ENCODE measurements around the gene SPOCD1. TPM values are rescaled to one million over a fixed set of nuclear protein-coding genes. Genes with fewer than 3 reads are reported as not detected.

Gene SPOCD1
- total RNA-seq, 1 donor from 2014 or later = not detected

DNA sequence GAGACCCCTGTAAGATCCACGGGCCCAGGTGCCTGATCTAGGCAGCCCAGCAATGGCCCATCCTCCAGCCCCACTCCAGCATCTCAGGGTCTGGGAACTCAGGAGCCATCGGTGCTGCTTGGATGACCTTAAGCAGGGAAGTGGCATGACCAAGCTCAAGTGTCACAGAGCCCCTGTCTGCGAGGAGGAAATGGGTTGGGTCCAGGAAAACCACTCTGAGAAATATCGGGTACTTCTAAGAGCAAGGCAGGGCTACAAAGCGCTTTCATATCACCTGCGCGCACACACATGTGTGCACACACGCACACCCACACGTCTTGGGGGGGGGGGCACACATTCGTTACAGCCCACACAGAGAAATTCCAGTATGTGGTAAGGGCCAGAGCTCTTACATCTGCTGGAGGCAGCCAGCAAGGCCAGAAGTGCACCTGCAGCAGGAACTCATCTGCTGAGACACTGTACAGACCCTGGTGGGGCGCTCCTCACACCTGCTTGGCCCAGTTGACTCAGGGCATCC, 32.6 kb upstream of the SPOCD1 start:
- H3K9me3 ChIP-seq (ENCODE audit: control insufficient read depth in 3 of 3, low read length in 3 of 3) = no peaks in the 10 kb centered on the region
- H3K4me3 ChIP-seq (ENCODE audit: low read length in 3 of 3) = no peak overlapping the region
- no peaks in the 10 kb centered on the region for H3K4me1 ChIP-seq (ENCODE audit: control insufficient read depth in 3 of 3, insufficient read depth in 3 of 3, low read length in 3 of 3)
- no peaks in the 10 kb centered on the region for H3K36me3 ChIP-seq (ENCODE audit: control insufficient read depth in 3 of 3, insufficient read depth in 3 of 3, low read length in 3 of 3)
- no peaks in the 10 kb centered on the region for H3K27me3 ChIP-seq (ENCODE audit: control insufficient read depth in 3 of 3, insufficient read depth in 3 of 3, low read length in 3 of 3)
- H3K9ac ChIP-seq (ENCODE audit: low read depth in 1 of 3, low read length in 3 of 3) = no peak overlapping the region
- H3K27ac ChIP-seq (ENCODE audit: low read depth, low read length) = no peak overlapping the region

DNA sequence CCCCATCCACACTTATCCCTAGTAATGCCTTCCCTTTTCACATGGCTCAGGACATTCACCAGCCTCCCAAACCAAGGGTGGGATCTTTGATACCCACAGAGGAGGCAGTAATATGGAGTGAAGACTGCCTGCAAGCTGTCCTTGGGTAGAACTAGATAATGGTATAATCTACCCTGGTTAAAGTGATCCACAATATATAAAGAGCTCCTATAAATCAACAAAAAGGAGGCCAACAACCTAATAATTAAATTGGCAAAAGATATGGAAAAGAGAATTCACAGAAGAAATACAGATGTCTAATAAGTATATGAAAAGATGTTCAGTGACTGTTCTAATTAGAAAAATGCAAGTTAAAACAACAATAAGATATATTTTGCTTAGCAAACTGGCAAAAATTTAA, 30.7 kb upstream of the SPOCD1 start:
- no peaks in the 10 kb centered on the region for H3K4me1 ChIP-seq (ENCODE audit: control insufficient read depth in 3 of 3, insufficient read depth in 3 of 3, low read length in 3 of 3)

DNA sequence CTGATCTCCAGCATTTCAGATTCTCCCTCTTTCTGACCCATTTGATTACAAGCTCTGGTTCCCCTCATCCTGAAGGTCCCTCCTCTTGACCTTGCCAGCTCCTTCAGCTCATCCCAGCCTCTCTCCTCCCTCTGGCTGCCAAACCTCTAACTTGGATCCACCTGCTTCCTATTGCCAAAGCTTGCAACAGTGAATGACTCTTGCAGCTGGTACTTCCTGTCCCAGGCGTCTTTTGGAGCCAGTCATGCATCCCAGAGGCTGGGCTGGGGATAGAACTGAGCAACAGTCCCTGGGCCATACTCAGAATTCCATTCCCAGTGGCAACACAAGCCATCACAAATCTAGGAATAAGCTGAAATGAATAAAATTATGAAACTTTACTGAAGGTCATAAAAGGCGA, 27.7 kb upstream of the SPOCD1 start:
- no peaks in the 10 kb centered on the region for H3K9me3 ChIP-seq (ENCODE audit: control insufficient read depth in 3 of 3, low read length in 3 of 3)
- no peak overlapping the region for H3K27ac ChIP-seq (ENCODE audit: low read depth, low read length)
- H3K4me3 ChIP-seq (ENCODE audit: low read length in 3 of 3) = no peak overlapping the region
- no peaks in the 10 kb centered on the region for H3K27me3 ChIP-seq (ENCODE audit: control insufficient read depth in 3 of 3, insufficient read depth in 3 of 3, low read length in 3 of 3)
- no peak overlapping the region for H3K9ac ChIP-seq (ENCODE audit: low read depth in 1 of 3, low read length in 3 of 3)
- H3K4me1 ChIP-seq (ENCODE audit: control insufficient read depth in 3 of 3, insufficient read depth in 3 of 3, low read length in 3 of 3) = no peaks in the 10 kb centered on the region
- no peaks in the 10 kb centered on the region for H3K36me3 ChIP-seq (ENCODE audit: control insufficient read depth in 3 of 3, insufficient read depth in 3 of 3, low read length in 3 of 3)

More for the DNA sequence above, 30.7 kb upstream of the SPOCD1 start:
- Histone ChIP-seq H3K9me3 (ENCODE audit: control insufficient read depth in 3 of 3, low read length in 3 of 3) (no peaks in the 10 kb centered on the region), H3K36me3 (ENCODE audit: control insufficient read depth in 3 of 3, insufficient read depth in 3 of 3, low read length in 3 of 3) (no peaks in the 10 kb centered on the region), H3K27me3 (ENCODE audit: control insufficient read depth in 3 of 3, insufficient read depth in 3 of 3, low read length in 3 of 3) (no peaks in the 10 kb centered on the region), H3K9ac (ENCODE audit: low read depth in 1 of 3, low read length in 3 of 3) (no peak overlapping the region), H3K4me3 (ENCODE audit: low read length in 3 of 3) (no peak overlapping the region), H3K27ac (ENCODE audit: low read depth, low read length) (no peak overlapping the region)

DNA sequence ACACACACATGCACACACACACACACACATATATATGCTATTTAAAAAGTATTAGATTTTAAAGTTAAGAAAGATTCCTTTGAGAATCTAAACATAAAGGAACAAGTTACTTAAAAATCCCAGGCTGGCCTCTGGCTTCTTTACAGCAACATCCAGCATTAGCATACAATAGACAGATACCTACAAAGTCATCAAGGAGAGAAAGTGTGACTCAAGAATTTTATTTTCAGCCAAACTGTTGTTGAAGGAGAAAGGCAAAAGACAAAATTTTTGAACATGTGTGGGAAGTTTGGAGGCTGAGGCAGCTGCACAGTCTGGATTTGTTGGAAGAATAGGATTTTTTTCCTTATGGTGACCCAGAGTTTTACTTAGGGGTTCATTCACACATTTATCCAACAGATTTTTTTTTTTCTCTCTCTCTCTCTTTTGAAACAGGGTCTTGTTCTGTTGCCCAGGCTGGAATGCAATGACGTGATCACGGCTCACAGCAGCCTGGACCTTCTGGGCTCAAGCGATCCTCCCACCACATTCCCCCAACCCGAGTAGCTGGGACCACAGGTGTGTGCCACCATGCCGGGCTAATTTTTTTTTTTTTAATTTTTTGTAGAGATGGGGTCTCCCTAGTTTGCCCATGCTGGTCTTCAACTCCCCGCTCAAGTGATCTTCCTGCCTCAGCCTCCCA, 24.0 kb upstream of the SPOCD1 start:
- Histone ChIP-seq H3K4me3 (ENCODE audit: low read length in 3 of 3) (no peak overlapping the region), H3K9me3 (ENCODE audit: control insufficient read depth in 3 of 3, low read length in 3 of 3) (no peaks in the 10 kb centered on the region)

DNA sequence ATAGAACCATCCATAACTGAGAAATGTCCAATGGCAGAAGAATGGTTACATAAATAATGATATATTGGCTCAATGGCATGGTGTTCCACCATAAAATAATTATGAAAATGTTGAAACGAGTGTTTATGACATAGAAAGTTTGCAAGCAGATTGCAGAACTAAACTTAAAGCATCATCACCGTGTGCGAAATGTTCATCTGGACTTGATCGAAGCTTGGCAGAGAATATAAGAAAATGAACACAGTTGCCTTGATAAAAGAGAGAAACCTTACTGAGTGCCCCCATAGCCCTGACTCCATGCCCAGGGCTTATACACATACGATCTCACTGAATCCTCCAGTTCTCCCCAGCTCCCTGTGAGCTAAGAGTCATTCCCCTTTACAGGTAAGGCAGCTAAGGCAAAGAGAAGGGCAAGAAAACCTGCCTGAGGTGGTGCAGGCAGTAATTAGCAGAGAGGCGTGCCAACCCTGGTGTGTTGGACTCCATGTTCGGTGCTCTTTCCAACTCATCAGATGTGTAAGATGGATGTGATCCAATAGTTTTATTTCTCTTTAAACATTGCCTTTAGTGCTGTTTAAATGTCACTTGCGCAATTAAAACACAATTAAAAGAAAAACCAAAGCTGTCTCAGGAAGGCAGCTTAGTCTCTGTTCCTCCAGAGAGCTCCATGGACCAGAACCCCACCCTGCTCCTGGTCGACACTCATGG, 21.8 kb upstream of the SPOCD1 start:
- Histone ChIP-seq H3K4me1 (ENCODE audit: control insufficient read depth in 3 of 3, insufficient read depth in 3 of 3, low read length in 3 of 3) (no peaks in the 10 kb centered on the region), H3K27me3 (ENCODE audit: control insufficient read depth in 3 of 3, insufficient read depth in 3 of 3, low read length in 3 of 3) (peaks cover 0 to 6% (median 0%) of the 10 kb centered on the region in 3 donors), H3K27ac (ENCODE audit: low read depth, low read length) (no peak overlapping the region), H3K9me3 (ENCODE audit: control insufficient read depth in 3 of 3, low read length in 3 of 3) (no peaks in the 10 kb centered on the region), H3K36me3 (ENCODE audit: control insufficient read depth in 3 of 3, insufficient read depth in 3 of 3, low read length in 3 of 3) (no peaks in the 10 kb centered on the region), H3K9ac (ENCODE audit: low read depth in 1 of 3, low read length in 3 of 3) (no peak overlapping the region), H3K4me3 (ENCODE audit: low read length in 3 of 3) (no peak overlapping the region)

More for the DNA sequence above, 24.0 kb upstream of the SPOCD1 start:
- H3K36me3 ChIP-seq (ENCODE audit: control insufficient read depth in 3 of 3, insufficient read depth in 3 of 3, low read length in 3 of 3) = no peaks in the 10 kb centered on the region
- no peaks in the 10 kb centered on the region for H3K4me1 ChIP-seq (ENCODE audit: control insufficient read depth in 3 of 3, insufficient read depth in 3 of 3, low read length in 3 of 3)
- H3K27me3 ChIP-seq (ENCODE audit: control insufficient read depth in 3 of 3, insufficient read depth in 3 of 3, low read length in 3 of 3) = peaks cover 0 to 3% (median 0%) of the 10 kb centered on the region in 3 donors
- H3K27ac ChIP-seq (ENCODE audit: low read depth, low read length) = no peak overlapping the region
- H3K9ac ChIP-seq (ENCODE audit: low read depth in 1 of 3, low read length in 3 of 3) = no peak overlapping the region

DNA sequence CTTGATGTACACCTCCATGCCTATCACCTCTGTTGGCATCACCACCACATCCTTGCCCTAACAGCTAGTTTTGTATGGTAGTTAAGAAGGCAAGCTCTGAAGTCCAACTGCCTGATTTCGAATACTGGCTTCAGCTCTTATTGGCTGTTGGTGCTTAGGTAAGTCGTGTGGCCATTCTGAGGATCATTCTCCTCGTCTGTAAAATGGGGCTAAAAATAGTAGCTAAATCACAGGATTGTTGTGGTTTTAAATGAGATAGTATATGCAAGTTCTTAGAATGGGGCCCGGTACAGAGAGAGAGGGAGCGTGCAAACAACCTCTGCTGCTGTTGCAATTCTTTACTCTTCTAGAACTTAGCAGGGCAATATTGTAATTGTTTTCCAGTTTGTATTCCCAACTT, 20.8 kb upstream of the SPOCD1 start:
- H3K27ac ChIP-seq (ENCODE audit: low read depth, low read length) = no peak overlapping the region
- peaks cover 0 to 6% (median 0%) of the 10 kb centered on the region in 3 donors for H3K27me3 ChIP-seq (ENCODE audit: control insufficient read depth in 3 of 3, insufficient read depth in 3 of 3, low read length in 3 of 3)
- no peak overlapping the region for H3K4me3 ChIP-seq (ENCODE audit: low read length in 3 of 3)
- no peak overlapping the region for H3K9ac ChIP-seq (ENCODE audit: low read depth in 1 of 3, low read length in 3 of 3)
- H3K36me3 ChIP-seq (ENCODE audit: control insufficient read depth in 3 of 3, insufficient read depth in 3 of 3, low read length in 3 of 3) = no peaks in the 10 kb centered on the region
- H3K9me3 ChIP-seq (ENCODE audit: control insufficient read depth in 3 of 3, low read length in 3 of 3) = no peaks in the 10 kb centered on the region
- H3K4me1 ChIP-seq (ENCODE audit: control insufficient read depth in 3 of 3, insufficient read depth in 3 of 3, low read length in 3 of 3) = no peaks in the 10 kb centered on the region

GRCh38 chr1:31835415-31835814, 19.6 kb upstream of the SPOCD1 start:
- no peak overlapping the region for H3K9ac ChIP-seq (ENCODE audit: low read depth in 1 of 3, low read length in 3 of 3)
- no peak overlapping the region for H3K27ac ChIP-seq (ENCODE audit: low read depth, low read length)
- no peaks in the 10 kb centered on the region for H3K4me1 ChIP-seq (ENCODE audit: control insufficient read depth in 3 of 3, insufficient read depth in 3 of 3, low read length in 3 of 3)
- no peak overlapping the region for H3K4me3 ChIP-seq (ENCODE audit: low read length in 3 of 3)
- H3K9me3 ChIP-seq (ENCODE audit: control insufficient read depth in 3 of 3, low read length in 3 of 3) = no peaks in the 10 kb centered on the region
- H3K36me3 ChIP-seq (ENCODE audit: control insufficient read depth in 3 of 3, insufficient read depth in 3 of 3, low read length in 3 of 3) = no peaks in the 10 kb centered on the region
- H3K27me3 ChIP-seq (ENCODE audit: control insufficient read depth in 3 of 3, insufficient read depth in 3 of 3, low read length in 3 of 3) = peaks cover 0 to 10% (median 2%) of the 10 kb centered on the region in 3 donors

GRCh38 chr1:31834501-31834900, 18.7 kb upstream of the SPOCD1 start:
- Histone ChIP-seq H3K4me1 (ENCODE audit: control insufficient read depth in 3 of 3, insufficient read depth in 3 of 3, low read length in 3 of 3) (no peaks in the 10 kb centered on the region), H3K4me3 (ENCODE audit: low read length in 3 of 3) (no peak overlapping the region), H3K27ac (ENCODE audit: low read depth, low read length) (no peak overlapping the region), H3K9me3 (ENCODE audit: control insufficient read depth in 3 of 3, low read length in 3 of 3) (no peaks in the 10 kb centered on the region), H3K9ac (ENCODE audit: low read depth in 1 of 3, low read length in 3 of 3) (no peak overlapping the region), H3K36me3 (ENCODE audit: control insufficient read depth in 3 of 3, insufficient read depth in 3 of 3, low read length in 3 of 3) (no peaks in the 10 kb centered on the region), H3K27me3 (ENCODE audit: control insufficient read depth in 3 of 3, insufficient read depth in 3 of 3, low read length in 3 of 3) (peaks cover 0 to 16% (median 10%) of the 10 kb centered on the region in 3 donors)

DNA sequence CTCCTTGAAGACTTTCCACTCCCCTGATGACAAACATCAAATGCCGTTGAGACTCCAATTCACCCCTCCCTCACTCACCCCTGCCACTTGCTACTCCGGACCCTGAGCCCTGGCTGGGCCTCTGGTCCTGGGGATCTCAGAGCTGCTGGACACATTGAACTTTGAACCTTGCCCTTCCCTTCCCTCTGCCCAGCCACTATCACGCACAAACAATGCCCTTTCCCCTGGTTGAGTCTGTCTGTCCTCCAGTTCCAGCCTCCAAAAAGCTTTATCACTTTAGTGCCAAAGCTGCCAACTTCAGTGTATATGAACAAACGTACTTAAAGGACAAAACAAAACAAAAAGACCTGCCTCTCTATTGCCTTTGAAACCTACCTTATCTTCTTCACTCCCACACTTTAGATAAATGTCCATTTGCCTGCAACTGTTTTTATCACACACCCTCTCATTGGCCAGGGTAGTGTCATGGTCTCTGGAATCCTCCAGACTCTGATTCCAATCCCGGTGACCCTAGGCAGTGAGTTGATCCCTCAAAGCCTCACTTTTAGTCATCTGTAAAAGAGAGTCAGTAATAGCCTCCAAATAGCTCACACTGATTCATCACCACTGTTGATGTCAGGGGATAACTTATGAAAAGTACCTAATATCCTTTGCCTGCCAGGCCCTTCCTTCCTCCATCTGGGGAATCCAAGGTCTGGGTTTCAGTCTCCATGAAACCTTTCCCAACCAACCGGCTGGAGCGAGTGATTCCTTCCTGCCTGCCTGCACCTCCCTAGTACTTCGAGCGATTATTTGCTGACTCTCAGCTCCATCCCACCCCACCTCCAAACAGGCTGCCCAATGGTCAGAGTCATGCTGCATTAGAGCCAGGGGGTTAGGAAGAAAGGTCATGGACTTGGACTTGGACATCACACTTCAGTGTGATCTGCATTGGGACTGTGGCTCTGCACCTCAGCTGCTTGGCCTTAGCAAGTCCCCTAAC, 15.9 kb upstream of the SPOCD1 start:
- no peak overlapping the region for H3K27ac ChIP-seq (ENCODE audit: low read depth, low read length)
- H3K9ac ChIP-seq (ENCODE audit: low read depth in 1 of 3, low read length in 3 of 3) = no peak overlapping the region
- no peaks in the 10 kb centered on the region for H3K4me1 ChIP-seq (ENCODE audit: control insufficient read depth in 3 of 3, insufficient read depth in 3 of 3, low read length in 3 of 3)
- no peak overlapping the region for H3K4me3 ChIP-seq (ENCODE audit: low read length in 3 of 3)
- H3K9me3 ChIP-seq (ENCODE audit: control insufficient read depth in 3 of 3, low read length in 3 of 3) = no peaks in the 10 kb centered on the region
- no peaks in the 10 kb centered on the region for H3K36me3 ChIP-seq (ENCODE audit: control insufficient read depth in 3 of 3, insufficient read depth in 3 of 3, low read length in 3 of 3)
- H3K27me3 ChIP-seq (ENCODE audit: control insufficient read depth in 3 of 3, insufficient read depth in 3 of 3, low read length in 3 of 3) = peaks cover 0 to 20% (median 13%) of the 10 kb centered on the region in 3 donors

Data from skeletal muscle tissue (tissue), 4 donors.